ENCODE data around the gene ESCO1.

DNA sequence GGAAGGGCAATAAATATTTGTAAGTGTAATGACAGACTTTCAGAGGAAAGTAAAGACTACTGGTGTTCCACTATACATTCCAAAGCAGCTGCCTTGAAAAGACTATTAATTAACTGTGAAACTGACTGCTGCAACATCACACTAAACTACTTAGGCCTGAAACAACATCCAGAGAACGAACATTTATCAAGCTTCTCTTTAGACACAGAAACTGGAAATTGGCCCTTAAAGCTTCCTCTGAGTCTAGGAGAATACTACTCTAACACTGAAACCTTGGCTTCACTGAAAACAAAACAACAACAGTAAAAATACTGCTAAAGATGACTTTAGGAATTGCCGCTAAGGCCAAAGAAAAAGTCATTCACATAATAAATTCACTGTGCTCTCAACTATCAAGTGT is 74.6 kb downstream of the ESCO1 start:
- TF ChIP-seq CTCF (IDR thresholded peaks at IDR 0.05 in 8 of 11, conservative IDR thresholded peaks at IDR 0.05 in 3 of 11), result no peak
- no peak for TF ChIP-seq POLR2A (IDR thresholded peaks at IDR 0.05)
- no peak for TF ChIP-seq POLR2AphosphoS5 (IDR thresholded peaks at IDR 0.05)

Data from spleen (tissue), 7 donors.